HL-60 (cell line): ENCODE results near the gene HEXD.

Experiments
- DNase-seq, 2 experiments: peaks; one replicate each; pipeline ENCODE4 v3.0.0-alpha.2; 2010 to 2020; ENCODE audit warnings: low read depth in 1 of 2, low spot score in 1 of 2
- H3K27ac ChIP-seq: fragments of 250-450 bp; sonication (Bioruptor Pico); replicated peaks from 2 replicates; pipeline ENCODE4 v1.5.1; 2020; ENCODE audit warnings: mild to moderate bottlenecking, moderate library complexity
- H3K27me3 ChIP-seq: fragments of 250-450 bp; sonication (Bioruptor Pico); 2 replicates; pipeline ENCODE4 v1.5.1; 2021; ENCODE audit warnings: mild to moderate bottlenecking, moderate library complexity; ENCODE audit not compliant: insufficient read depth, poor library complexity, severe bottlenecking
- H3K4me3 ChIP-seq: replicated peaks from 2 replicates; pipeline ENCODE4 v1.5.1; 2011; ENCODE audit warnings: mild to moderate bottlenecking, control low read depth, low read length; ENCODE audit not compliant: insufficient read depth
- CTCF ChIP-seq: IDR thresholded peaks from one replicate; pipeline ENCODE4 v1.5.1; 2011; ENCODE audit warnings: low read length, control low read depth, inconsistent platforms; ENCODE audit not compliant: insufficient read depth
- GABPA ChIP-seq: IDR thresholded peaks from 2 replicates; pipeline ENCODE4 v1.6.1; 2012; ENCODE audit warnings: low read depth
- POLR2AphosphoS5 ChIP-seq: IDR thresholded peaks from 2 replicates; pipeline ENCODE4 v1.6.1; 2012; ENCODE audit warnings: low read depth
- REST ChIP-seq: IDR thresholded peaks from 2 replicates; pipeline ENCODE4 v1.6.1; 2012; ENCODE audit warnings: low read depth; ENCODE audit not compliant: insufficient replicate concordance
- SPI1 ChIP-seq: IDR thresholded peaks from 2 replicates; pipeline ENCODE4 v1.6.1; 2012; ENCODE audit warnings: low read depth, mild to moderate bottlenecking, borderline replicate concordance

The HEXD gene

GRCh38 chr17:82416264-82416663 is 1.9 kb upstream of the HEXD start:
- DNase-seq: no peak
- no peak overlapping the region for H3K4me3 ChIP-seq
- TF ChIP-seq GABPA (no peak), POLR2AphosphoS5 (no peak)
- H3K27me3 ChIP-seq: no peaks in the 10 kb centered on the region
- no peak overlapping the region for H3K27ac ChIP-seq

GRCh38 chr17:82416771-82417170 is 1.4 kb upstream of the HEXD start:
- Histone ChIP-seq H3K4me3 (no peak overlapping the region), H3K27me3 (no peaks in the 10 kb centered on the region), H3K27ac (no peak overlapping the region)
- DNase-seq: no peak
- no peak for TF ChIP-seq CTCF
- no peak for TF ChIP-seq REST
- TF ChIP-seq POLR2AphosphoS5: no peak
- TF ChIP-seq SPI1: no peak
- no peak for TF ChIP-seq GABPA

GRCh38 chr17:82419540-82419939 is 1.4 kb downstream of the HEXD start:
- TF ChIP-seq POLR2AphosphoS5: no peak
- TF ChIP-seq SPI1: no peak
- no peak for TF ChIP-seq GABPA
- no peak for TF ChIP-seq REST
- DNase-seq: no peak
- Histone ChIP-seq H3K4me3 (peak overlapping the region; percentile 73), H3K27me3 (no peaks in the 10 kb centered on the region), H3K27ac (peak overlapping the region; percentile 43; the same call in 1 of the 2 replicates)

- Histone ChIP-seq H3K4me3 (no peak overlapping the region), H3K27me3 (no peaks in the 10 kb centered on the region), H3K27ac (no peak overlapping the region)
- DNase-seq: peak in 1 of 2 experiments; percentile 44
- TF ChIP-seq POLR2AphosphoS5 (no peak), GABPA (no peak), CTCF (peak; percentile 61), SPI1 (peak; percentile 52), REST (no peak)
Measured at GRCh38 chr17:82424001-82424862, 6.1 kb downstream of the HEXD start.
